ENCODE measurements around the gene SPINK14.

The SPINK14 gene

DNA sequence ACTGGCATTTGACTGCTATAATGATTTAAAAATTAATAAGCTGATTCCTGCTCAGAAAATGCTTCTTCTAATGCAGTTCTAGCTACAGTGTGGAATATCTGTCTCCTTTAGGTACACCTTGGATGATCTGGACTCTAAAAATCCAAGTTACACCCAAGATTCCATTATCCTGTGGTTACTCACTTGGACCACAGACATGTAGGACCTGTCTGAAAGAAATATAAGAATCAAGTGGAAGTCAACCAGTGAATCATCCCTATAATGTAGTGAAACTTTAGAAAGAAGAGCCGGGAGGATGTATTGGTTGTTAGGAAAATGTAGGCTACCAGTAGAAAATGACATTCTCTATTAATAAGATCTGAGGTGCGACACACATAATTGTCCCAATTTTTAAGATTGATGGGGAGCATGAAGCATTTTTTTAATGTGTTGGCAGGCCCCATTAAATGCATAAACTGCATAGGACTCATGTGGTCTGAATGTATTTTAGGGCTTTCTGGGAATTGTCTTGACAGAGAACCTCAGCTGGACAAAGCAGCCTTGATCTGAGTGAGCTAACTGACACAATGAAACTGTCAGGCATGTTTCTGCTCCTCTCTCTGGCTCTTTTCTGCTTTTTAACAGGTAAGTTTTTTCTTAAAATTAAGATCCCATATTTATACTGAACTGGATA, 34.3 kb downstream of the SPINK14 start, which contains the start of gene SPINK6:
Gene SPINK6 (plus strand): TSS at position 512 of the 673 bp plus-strand sequence. CDS start 55 bp downstream, at position 567.
- DNase-seq, result no peak

DNA sequence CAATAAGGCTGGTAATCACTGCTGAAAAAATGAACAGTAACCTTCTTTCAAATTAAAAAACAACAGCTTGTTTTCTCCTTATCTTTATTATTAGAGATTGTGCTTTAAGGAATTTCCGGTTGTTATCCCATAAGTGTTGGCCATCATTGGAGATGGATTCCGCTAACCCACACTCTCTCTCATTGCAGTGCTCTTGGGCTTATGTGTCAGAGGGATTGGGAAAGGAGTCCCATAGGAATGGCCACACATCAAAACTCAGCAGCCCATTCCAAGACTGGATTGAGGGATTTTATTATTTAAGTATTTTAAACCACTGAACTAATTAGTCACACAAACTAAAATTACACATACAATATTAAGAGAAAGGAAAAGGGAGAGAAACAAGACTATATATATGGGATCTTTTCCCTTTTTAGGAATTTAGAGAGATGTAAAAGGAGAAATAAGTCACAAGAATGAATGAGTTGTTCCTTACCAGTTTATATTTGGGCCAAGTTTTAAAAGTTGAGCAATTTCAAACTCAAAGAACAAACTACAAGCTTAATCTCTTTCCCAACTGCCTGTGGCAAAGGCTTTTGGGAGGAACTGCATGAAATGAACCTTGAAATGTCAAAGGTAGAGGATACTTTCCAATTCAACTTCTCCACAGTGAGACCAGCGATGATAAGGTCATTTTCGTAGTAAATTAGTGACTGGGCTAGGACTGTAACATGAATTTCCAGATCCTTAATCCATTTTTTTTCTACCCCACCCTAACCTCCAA, 36.9 kb downstream of the SPINK14 start:
- no peak for DNase-seq

DNA sequence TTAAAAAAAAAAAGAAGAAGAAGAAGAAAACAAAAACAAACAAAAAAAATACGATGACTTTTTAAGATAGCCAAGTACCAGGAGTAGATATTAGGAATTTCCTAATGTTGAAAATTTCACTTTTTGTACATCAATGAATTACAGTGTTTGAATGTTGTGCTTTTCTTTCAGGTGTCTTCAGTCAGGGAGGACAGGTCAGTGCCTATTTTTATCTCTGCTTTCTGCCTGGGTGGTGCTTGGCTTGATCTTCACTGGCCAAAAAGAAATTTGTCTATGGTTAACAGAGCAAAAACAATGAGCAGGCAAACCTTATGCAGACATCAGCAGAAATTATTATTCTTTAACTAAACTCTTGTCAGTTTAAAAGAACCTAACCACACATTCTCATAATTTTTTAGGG, 37.5 kb downstream of the SPINK14 start:
- DNase-seq, result no peak

DNA sequence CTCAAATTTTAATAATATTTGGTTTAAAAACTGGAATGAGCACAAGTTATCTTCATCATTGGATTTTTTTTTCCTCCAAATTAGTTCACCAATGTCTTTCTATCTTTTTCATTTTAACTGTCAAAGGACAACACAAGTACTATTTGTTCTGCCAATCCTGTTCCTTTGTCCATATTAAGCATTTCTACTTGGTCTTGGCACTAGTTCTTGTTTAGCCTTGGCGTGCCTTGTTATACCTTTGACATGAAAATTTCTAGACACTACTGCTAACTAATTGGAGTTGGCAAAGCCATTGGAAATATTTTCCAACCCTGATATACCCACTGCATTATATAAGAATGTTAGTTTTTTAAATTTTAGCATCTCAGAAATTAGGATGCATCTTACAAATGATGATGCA, 38.3 kb downstream of the SPINK14 start:
- no peak for DNase-seq

DNA sequence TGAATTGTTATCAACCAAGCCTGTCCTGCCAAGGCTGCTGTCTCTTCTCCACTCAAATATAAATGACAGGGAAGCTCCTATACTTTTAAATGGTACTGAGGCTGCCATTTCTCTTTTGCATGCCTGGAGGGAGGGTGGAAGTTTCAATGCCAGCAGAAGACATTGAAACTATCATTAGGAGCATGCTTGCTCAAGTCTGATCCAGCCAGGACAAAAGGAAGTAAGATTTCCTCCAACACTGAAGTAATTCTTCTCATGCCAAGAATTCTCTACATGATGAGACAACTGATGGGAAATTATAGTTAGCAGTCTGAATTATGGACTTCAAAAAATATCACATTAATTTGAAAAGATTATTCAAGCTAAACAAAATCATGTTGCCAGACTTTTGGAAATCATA, 39.9 kb downstream of the SPINK14 start:
- DNase-seq, result no peak

DNA sequence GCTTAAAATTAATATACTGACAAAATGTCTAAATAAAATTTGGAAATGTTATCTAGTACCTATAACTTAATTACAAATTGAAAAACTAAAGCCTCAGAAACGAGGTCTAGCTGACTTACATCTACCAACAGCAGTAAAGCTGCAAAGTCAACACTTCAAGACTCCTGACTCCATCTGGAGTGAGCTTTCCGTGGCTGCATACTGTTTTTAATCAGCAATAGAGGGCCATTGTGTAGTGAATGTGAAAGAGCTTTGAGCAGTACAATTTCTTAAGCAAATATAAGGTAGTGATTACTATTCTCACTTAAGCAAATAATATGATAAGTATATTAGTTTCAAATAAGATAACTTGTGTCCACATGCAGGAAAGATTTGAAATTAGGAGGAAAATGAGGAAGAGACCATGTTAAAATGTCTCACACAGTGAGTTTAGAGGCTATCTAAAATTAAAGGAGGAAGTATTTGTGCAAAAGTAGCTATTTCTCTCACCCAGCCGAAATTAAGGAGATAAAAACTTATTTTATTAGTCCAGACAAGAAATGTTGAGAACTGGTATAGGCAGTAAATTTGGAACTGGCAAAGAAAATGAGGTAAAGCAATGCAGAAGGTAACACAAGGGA, 40.9 kb downstream of the SPINK14 start:
- no peak for DNase-seq

DNA sequence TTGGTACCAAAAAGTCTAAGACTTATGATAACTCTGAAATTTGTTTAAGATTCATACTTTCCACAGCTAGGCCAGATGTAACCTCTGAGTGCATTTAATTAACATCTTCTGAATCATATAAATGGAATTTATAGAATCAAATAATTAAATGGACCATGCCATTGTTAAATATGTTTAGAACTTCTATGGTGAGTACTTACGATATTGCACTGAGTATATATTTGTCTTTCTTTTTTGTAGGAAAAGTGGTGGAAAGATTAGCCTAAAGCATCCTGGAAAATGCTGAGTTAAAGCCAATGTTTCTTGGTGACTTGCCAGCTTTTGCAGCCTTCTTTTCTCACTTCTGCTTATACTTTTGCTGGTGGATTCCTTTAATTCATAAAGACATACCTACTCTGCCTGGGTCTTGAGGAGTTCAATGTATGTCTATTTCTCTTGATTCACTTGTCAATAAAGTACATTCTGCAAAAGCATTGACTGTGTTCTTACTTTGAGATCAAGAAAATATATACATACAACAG, 46.4 kb downstream of the SPINK14 start:
- no peak for DNase-seq

DNA sequence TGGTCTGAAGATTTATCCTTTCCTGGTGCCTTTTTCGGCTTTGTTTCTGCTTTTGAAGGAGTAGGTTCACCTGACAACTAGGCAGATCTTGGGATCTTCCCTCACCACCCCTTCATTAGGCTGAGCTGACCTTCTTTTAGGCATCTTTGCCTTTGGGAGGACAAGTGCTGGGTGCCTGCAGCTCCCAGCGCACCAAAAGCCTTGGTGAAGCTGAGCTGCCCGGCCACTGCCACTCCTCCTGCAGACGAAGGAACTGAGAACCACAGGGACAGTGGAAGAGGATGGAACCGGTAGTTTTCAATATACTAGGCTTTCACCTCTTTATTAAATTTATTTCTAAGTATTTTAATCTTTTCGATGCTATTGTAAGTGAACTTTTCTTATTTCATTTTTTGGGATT, 53.2 kb downstream of the SPINK14 start:
- no peak for DNase-seq

DNA sequence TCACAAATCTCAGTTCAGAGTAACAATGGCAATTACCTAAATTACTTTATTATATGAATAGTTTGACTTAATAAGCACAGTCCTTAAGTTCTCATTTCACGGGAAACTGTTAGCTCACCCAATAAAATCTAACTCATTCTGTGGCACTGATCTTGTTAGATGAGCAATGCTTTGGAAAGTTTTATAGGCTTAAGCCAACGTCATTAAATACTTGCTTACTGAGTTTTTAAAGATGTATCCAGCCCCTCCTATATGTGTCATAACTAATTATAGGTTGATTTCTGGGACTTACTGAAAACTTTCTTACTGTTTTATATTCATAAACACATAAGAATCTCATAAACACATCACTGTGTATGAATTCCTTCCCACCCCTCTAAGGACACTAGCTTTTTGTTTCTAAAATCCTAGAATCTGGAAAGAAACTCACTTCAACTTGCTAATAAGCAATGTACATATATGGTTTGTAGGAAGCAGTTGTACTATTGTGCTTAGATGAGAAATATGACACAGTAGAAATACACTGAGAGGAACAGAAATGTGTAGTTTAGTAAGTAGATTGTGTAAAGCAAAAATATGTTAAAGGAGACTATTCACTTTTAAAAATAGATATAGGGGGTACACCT, 55.9 kb downstream of the SPINK14 start:
- no peak for DNase-seq
